IMR-90 (cell line): Measurements from ENCODE around the gene CCDC177. TPM values are rescaled to one million over a fixed set of nuclear protein-coding genes. Genes with fewer than 3 reads are reported as not detected.

Source experiments
- ATAC-seq: fragments of 200-7000 bp; cut with Tn5 transposase; 2 replicates; pipeline ENCODE4 v1.9.1; 2020; ENCODE audit warnings: low read depth, mild to moderate bottlenecking, moderate library complexity
- BruUV-seq: library from RNA; stranded (reverse); fragments of 400-500 nt; replicated peaks from 2 replicates; lab custom pipeline; 2021; lab: Mats Ljungman, UMichigan
- CTCF ChIA-PET: fragments of 300-600 bp; formaldehyde crosslinking; extraction: SDS; loops from one replicate; lab custom pipeline; 2021; ENCODE audit warnings: antibody characterized with exemption; lab: Yijun Ruan, JAX
- POLR2A ChIA-PET: fragments of 300-600 bp; sonication (Branson Sonifier 250); formaldehyde crosslinking; loops from one replicate; lab custom pipeline; 2022; ENCODE audit warnings: antibody characterized with exemption; ENCODE audit not compliant: unreplicated experiment; lab: Charles Lee
- DNase-seq: peaks from one replicate; pipeline ENCODE4 v3.0.0; 2013
- H2AFZ ChIP-seq: replicated peaks from 2 replicates; pipeline ENCODE3; 2013; ENCODE audit warnings: low read length, mild to moderate bottlenecking; ENCODE audit not compliant: poor library complexity
- H2AK5ac ChIP-seq: 2 replicates; pipeline ENCODE4 v1.6.1; 2013; ENCODE audit warnings: low read depth, low read length, inconsistent platforms
- H2AK9ac ChIP-seq: replicated peaks from 2 replicates; pipeline ENCODE3; 2013; ENCODE audit warnings: mild to moderate bottlenecking, low read depth, low read length, moderate library complexity; ENCODE audit not compliant: poor library complexity
- H2BK120ac ChIP-seq: 2 replicates; pipeline ENCODE4 v1.6.1; 2013; ENCODE audit warnings: low read depth, low read length, inconsistent platforms
- H2BK15ac ChIP-seq: 3 replicates; pipeline ENCODE4 v1.6.1; 2013; ENCODE audit warnings: low read depth, low read length, inconsistent platforms
- H2BK20ac ChIP-seq: 2 replicates; pipeline ENCODE4 v1.6.1; 2013; ENCODE audit warnings: low read depth, mild to moderate bottlenecking, inconsistent platforms, low read length, moderate library complexity
- H2BK5ac ChIP-seq: 2 replicates; pipeline ENCODE4 v1.6.1; 2013; ENCODE audit warnings: mild to moderate bottlenecking, low read depth, low read length, inconsistent platforms; ENCODE audit not compliant: poor library complexity, severe bottlenecking
- H3K14ac ChIP-seq: replicated peaks from 2 replicates; pipeline ENCODE4 v1.6.1; 2013; ENCODE audit warnings: low read depth, low read length, inconsistent platforms
- H3K18ac ChIP-seq: 2 replicates; pipeline ENCODE4 v1.6.1; 2013; ENCODE audit warnings: low read depth, low read length, control low read depth
- H3K23ac ChIP-seq: 2 replicates; pipeline ENCODE4 v1.6.1; 2013; ENCODE audit warnings: low read depth, low read length, inconsistent platforms
- H3K27ac ChIP-seq: 2 replicates; pipeline ENCODE4 v1.5.1; 2013; ENCODE audit warnings: mild to moderate bottlenecking, control low read depth, low read length; ENCODE audit not compliant: insufficient read depth
- H3K27me3 ChIP-seq: 2 replicates; pipeline ENCODE4 v1.6.1; 2013; ENCODE audit warnings: low read length; ENCODE audit not compliant: control insufficient read depth, insufficient read depth
- H3K36me3 ChIP-seq: 2 replicates; pipeline ENCODE4 v1.6.1; 2013; ENCODE audit warnings: low read length, mixed read lengths; ENCODE audit not compliant: control insufficient read depth, insufficient read depth
- H3K4ac ChIP-seq: 2 replicates; pipeline ENCODE4 v1.6.1; 2013; ENCODE audit warnings: low read depth, low read length, inconsistent platforms
- H3K4me1 ChIP-seq: 2 replicates; pipeline ENCODE4 v1.6.1; 2013; ENCODE audit warnings: low read length, mixed read lengths; ENCODE audit not compliant: control insufficient read depth, insufficient read depth
- H3K4me2 ChIP-seq: 2 replicates; pipeline ENCODE4 v1.6.1; 2013; ENCODE audit warnings: low read depth, mild to moderate bottlenecking, control low read depth, low read length, moderate library complexity
- H3K4me3 ChIP-seq: 2 replicates; pipeline ENCODE4 v1.5.1; 2013; ENCODE audit warnings: low read depth, mild to moderate bottlenecking, control low read depth, low read length, moderate library complexity; ENCODE audit not compliant: insufficient read depth
- H3K56ac ChIP-seq: 2 replicates; pipeline ENCODE4 v1.6.1; 2013; ENCODE audit warnings: low read length, inconsistent platforms; ENCODE audit not compliant: insufficient read depth; ENCODE audit errors: extremely low read depth
- H3K79me1 ChIP-seq, 2 experiments: 2 replicates each; pipeline ENCODE4 v1.6.1; 2013; ENCODE audit warnings: low read length in 2 of 2, inconsistent platforms in 1 of 2, low read depth in 1 of 2
- H3K9ac ChIP-seq: 2 replicates; pipeline ENCODE4 v1.6.1; 2013; ENCODE audit warnings: low read depth, low read length, control low read depth
- H3K9me1 ChIP-seq: 2 replicates; pipeline ENCODE4 v1.6.1; 2013; ENCODE audit warnings: low read length, inconsistent platforms; ENCODE audit not compliant: insufficient read depth
- H3K9me3 ChIP-seq: 2 replicates; pipeline ENCODE4 v1.6.1; 2013; ENCODE audit warnings: low read length; ENCODE audit not compliant: control insufficient read depth, insufficient read depth
- H4K20me1 ChIP-seq: 2 replicates; pipeline ENCODE4 v1.6.1; 2013; ENCODE audit warnings: low read length, inconsistent platforms; ENCODE audit not compliant: insufficient read depth
- H4K5ac ChIP-seq: 2 replicates; pipeline ENCODE4 v1.6.1; 2013; ENCODE audit warnings: mild to moderate bottlenecking, low read depth, low read length, control low read depth
- H4K8ac ChIP-seq, 2 experiments: 2 replicates each; pipeline ENCODE4 v1.6.1; 2013; ENCODE audit warnings: low read depth in 2 of 2, low read length in 2 of 2, control low read depth in 1 of 2, inconsistent platforms in 1 of 2
- H4K91ac ChIP-seq: 2 replicates; pipeline ENCODE4 v1.6.1; 2013; ENCODE audit warnings: low read depth, low read length, inconsistent platforms; ENCODE audit not compliant: insufficient read depth
- BHLHE40 ChIP-seq: fragments of 150-350 bp; IDR thresholded peaks from 2 replicates; pipeline ENCODE4 v1.6.1; 2016; ENCODE audit warnings: mild to moderate bottlenecking, low read depth, low read length
- CEBPB ChIP-seq: IDR thresholded peaks from 2 replicates; pipeline ENCODE4 v1.6.1; 2012; ENCODE audit warnings: low read depth, low read length, improper control_type of control experiment
- CHD1 ChIP-seq: IDR thresholded peaks from 2 replicates; pipeline ENCODE4 v1.6.1; 2012; ENCODE audit warnings: low read depth, low read length, improper control_type of control experiment
- CTCF ChIP-seq: conservative IDR thresholded peaks from 2 replicates; pipeline ENCODE4 v1.5.1; 2012; ENCODE audit warnings: mild to moderate bottlenecking, low read depth, low read length, improper control_type of control experiment
- ELK1 ChIP-seq: fragments of 150-350 bp; IDR thresholded peaks from 2 replicates; pipeline ENCODE4 v1.6.1; 2016; ENCODE audit warnings: low read depth, mild to moderate bottlenecking, low read length, moderate library complexity, borderline replicate concordance
- MAFK ChIP-seq: IDR thresholded peaks from 2 replicates; pipeline ENCODE4 v1.6.1; 2012; ENCODE audit warnings: low read depth, low read length, improper control_type of control experiment
- MAZ ChIP-seq: IDR thresholded peaks from 2 replicates; pipeline ENCODE4 v1.6.1; 2012; ENCODE audit warnings: low read depth, mild to moderate bottlenecking, low read length, improper control_type of control experiment, moderate library complexity, borderline replicate concordance
- NFE2L2 ChIP-seq: fragments of 150-350 bp; IDR thresholded peaks from 2 replicates; pipeline ENCODE4 v1.6.1; 2016; ENCODE audit warnings: low read depth, mild to moderate bottlenecking, low read length
- POLR2A ChIP-seq: IDR thresholded peaks from 2 replicates; pipeline ENCODE4 v1.6.1; 2012; ENCODE audit warnings: mild to moderate bottlenecking, low read depth, low read length
- RAD21 ChIP-seq: IDR thresholded peaks from 2 replicates; pipeline ENCODE4 v1.6.1; 2012; ENCODE audit warnings: low read length, improper control_type of control experiment
- RCOR1 ChIP-seq: IDR thresholded peaks from 2 replicates; pipeline ENCODE4 v1.6.1; 2012; ENCODE audit warnings: mild to moderate bottlenecking, low read length, improper control_type of control experiment; ENCODE audit not compliant: insufficient replicate concordance
- RFX5 ChIP-seq: IDR thresholded peaks from 2 replicates; pipeline ENCODE4 v1.8.0; 2012; ENCODE audit warnings: low read depth, mild to moderate bottlenecking, low read length, moderate library complexity
- SMC3 ChIP-seq: fragments of 150-350 bp; IDR thresholded peaks from 2 replicates; pipeline ENCODE4 v1.6.1; 2016; ENCODE audit warnings: low read depth, mild to moderate bottlenecking, antibody characterized with exemption, low read length, moderate library complexity
- WGBS, 2 experiments: methylation state at CpG; one replicate each; pipeline versions ENCODE4 v1.1.5 to v1.1.7; 2013; ENCODE audit warnings: missing lambda C conversion rate in 2 of 2; ENCODE audit not compliant: insufficient read length in 1 of 2; ENCODE audit errors: extremely low coverage in 2 of 2; 5-methylcytosine and 5-hydroxymethylcytosine counted together
- dilution Hi-C: fragments of 300-500 bp; cut with HindIII; formaldehyde crosslinking; loops from one replicate; pipeline ENCODE4 v1.14.3; 2018; ENCODE audit warnings: low sequenced_read_pairs; ENCODE audit not compliant: unreplicated experiment
- in situ Hi-C: fragments of 300-500 bp; cut with MboI; formaldehyde crosslinking; loops from 3 replicates; pipeline ENCODE4 v1.14.3; 2019; ENCODE audit warnings: low sequenced_read_pairs, inconsistent platforms, mixed read lengths
- intact Hi-C: fragments of 100-400 bp; cut with micrococcal nuclease; formaldehyde crosslinking; loops from 2 replicates; pipeline ENCODE4 v1.10.0; 2022
- polyA plus RNA-seq, 3 experiments: library from polyadenylated mRNA; depleted of rRNA; stranded (reverse); fragments of >200 nt; gene quantifications; 2 replicates each; pipeline ENCODE4 v1.2.3, GENCODE V29; 2012; ENCODE audit warnings: low replicate concordance in 1 of 3
- total RNA-seq: library from RNA; depleted of rRNA; stranded (reverse); fragments of >200 nt; gene quantifications from 2 replicates; pipeline ENCODE4 v1.2.3, GENCODE V29; 2012

The CCDC177 gene
- total and polyA plus RNA-seq, 2 of the 4 experiments (the other 2 are of a cell fraction) = not detected

- H3K79me1 ChIP-seq = no peaks in the 10 kb centered on the region
- H4K5ac ChIP-seq = no peak overlapping the region
- no peak overlapping the region for H3K56ac ChIP-seq
- no peak overlapping the region for H4K8ac ChIP-seq
- no peak overlapping the region for H3K4me2 ChIP-seq
- H3K9me3 ChIP-seq = peaks cover 5% of the 10 kb centered on the region; the same call in 1 of the 2 replicates
- no peak overlapping the region for H3K9ac ChIP-seq
- no peak overlapping the region for H3K4ac ChIP-seq
- intact Hi-C loops = no loop called here
- H2AK5ac ChIP-seq = no peak overlapping the region
- DNase-seq = no peak
- ChIA-PET POLR2A (no interaction called here), CTCF (no interaction called here)
- no peak overlapping the region for H2BK20ac ChIP-seq
- H3K4me3 ChIP-seq = no peak overlapping the region
- no peaks in the 10 kb centered on the region for H3K36me3 ChIP-seq
- no CpG with 5 or more reads among the region's 1 CpG for WGBS, 2 experiments
- H3K23ac ChIP-seq = no peak overlapping the region
- H3K9me1 ChIP-seq = no peaks in the 10 kb centered on the region
- no TSS peak for BruUV-seq
- ATAC-seq = no peak
- H4K20me1 ChIP-seq = no peaks in the 10 kb centered on the region
- H3K27me3 ChIP-seq = peaks cover 23% of the 10 kb centered on the region
- H3K27ac ChIP-seq = no peak overlapping the region
- no peak overlapping the region for H4K91ac ChIP-seq
- H3K18ac ChIP-seq = no peak overlapping the region
- no peak overlapping the region for H3K14ac ChIP-seq
- H2AFZ ChIP-seq = no peak overlapping the region
- in situ Hi-C loops = no loop called here
- dilution Hi-C loops = no loop called here
- H3K4me1 ChIP-seq = no peaks in the 10 kb centered on the region
- no peak overlapping the region for H2BK120ac ChIP-seq
- TF ChIP-seq ELK1 (no peak), CHD1 (no peak), CEBPB (no peak), NFE2L2 (no peak), POLR2A (no peak), RFX5 (no peak), CTCF (no peak), RCOR1 (no peak), RAD21 (no peak), MAZ (no peak), SMC3 (no peak), MAFK (no peak), BHLHE40 (no peak)
- H2AK9ac ChIP-seq = no peak overlapping the region
- H2BK5ac ChIP-seq = no peak overlapping the region
- H2BK15ac ChIP-seq = no peak overlapping the region
These were observed 35.9 kb downstream of the CCDC177 start for GRCh38 chr14:69538766-69539165.
